ENCODE measurements around the gene LRRC74A.

DNA sequence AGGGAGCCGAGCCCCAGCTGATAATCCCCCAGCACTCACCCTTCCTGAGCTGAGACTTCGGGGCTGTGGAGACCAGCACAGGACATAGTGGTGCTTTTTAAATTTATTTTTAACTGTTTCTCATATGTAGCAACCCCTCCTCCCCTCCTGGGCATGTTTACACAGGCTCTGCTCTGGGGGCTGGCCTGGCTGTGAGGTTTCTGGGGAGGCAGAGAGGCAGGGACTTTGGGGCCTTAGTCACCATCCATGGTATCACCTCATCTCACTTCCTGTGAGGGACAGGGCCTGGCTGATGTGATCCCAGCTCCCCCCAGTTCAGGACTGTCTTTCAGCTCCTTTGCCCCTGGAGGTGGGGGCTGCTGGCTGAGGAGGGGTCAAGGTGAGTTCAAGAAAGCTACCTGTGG, 44.6 kb upstream of the LRRC74A start:
- TF ChIP-seq CHD1 (IDR thresholded peaks at IDR 0.05; ENCODE audit: low read depth, low read length) (no peak), SMC3 (IDR thresholded peaks at IDR 0.05; ENCODE audit: low read depth, low read length) (no peak), POLR2A (IDR thresholded peaks at IDR 0.05; ENCODE audit: low read depth, low read length) (no peak), MAFK (IDR thresholded peaks at IDR 0.05; ENCODE audit: low read depth, low read length) (no peak), FOS (IDR thresholded peaks at IDR 0.05; ENCODE audit: low read depth, low read length) (no peak), CEBPB (IDR thresholded peaks at IDR 0.05; ENCODE audit: low read depth, low read length) (no peak), RAD21 (IDR thresholded peaks at IDR 0.05; ENCODE audit: low read length) (no peak), RFX5 (IDR thresholded peaks at IDR 0.05; ENCODE audit: low read depth, low read length) (no peak), BHLHE40 (IDR thresholded peaks at IDR 0.05; ENCODE audit: low read depth, low read length) (no peak), RCOR1 (IDR thresholded peaks at IDR 0.05; ENCODE audit: insufficient replicate concordance, low read length) (no peak)
- TF ChIP-seq, protein P1, sequence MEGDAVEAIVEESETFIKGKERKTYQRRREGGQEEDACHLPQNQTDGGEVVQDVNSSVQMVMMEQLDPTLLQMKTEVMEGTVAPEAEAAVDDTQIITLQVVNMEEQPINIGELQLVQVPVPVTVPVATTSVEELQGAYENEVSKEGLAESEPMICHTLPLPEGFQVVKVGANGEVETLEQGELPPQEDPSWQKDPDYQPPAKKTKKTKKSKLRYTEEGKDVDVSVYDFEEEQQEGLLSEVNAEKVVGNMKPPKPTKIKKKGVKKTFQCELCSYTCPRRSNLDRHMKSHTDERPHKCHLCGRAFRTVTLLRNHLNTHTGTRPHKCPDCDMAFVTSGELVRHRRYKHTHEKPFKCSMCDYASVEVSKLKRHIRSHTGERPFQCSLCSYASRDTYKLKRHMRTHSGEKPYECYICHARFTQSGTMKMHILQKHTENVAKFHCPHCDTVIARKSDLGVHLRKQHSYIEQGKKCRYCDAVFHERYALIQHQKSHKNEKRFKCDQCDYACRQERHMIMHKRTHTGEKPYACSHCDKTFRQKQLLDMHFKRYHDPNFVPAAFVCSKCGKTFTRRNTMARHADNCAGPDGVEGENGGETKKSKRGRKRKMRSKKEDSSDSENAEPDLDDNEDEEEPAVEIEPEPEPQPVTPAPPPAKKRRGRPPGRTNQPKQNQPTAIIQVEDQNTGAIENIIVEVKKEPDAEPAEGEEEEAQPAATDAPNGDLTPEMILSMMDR (conservative IDR thresholded peaks at IDR 0.05; ENCODE audit: low read depth, low read length), result no peak

All from IMR-90 (cell line).